IMR-90 (cell line): ENCODE data around the gene WDR3.

Experiments used
- MAZ ChIP-seq: IDR thresholded peaks from 2 replicates; pipeline ENCODE4 v1.6.1; 2012; ENCODE audit warnings: low read depth, mild to moderate bottlenecking, low read length, improper control_type of control experiment, moderate library complexity, borderline replicate concordance
- POLR2A ChIP-seq: IDR thresholded peaks from 2 replicates; pipeline ENCODE4 v1.6.1; 2012; ENCODE audit warnings: mild to moderate bottlenecking, low read depth, low read length

GRCh38 chr1:118004312-118004711 is 74.8 kb downstream of the WDR3 start:
- no peak for TF ChIP-seq POLR2A
- no peak for TF ChIP-seq MAZ
